HepG2 (cell line): Measurements from ENCODE around the gene SBNO2. TPM values are rescaled to one million over a fixed set of nuclear protein-coding genes. Genes with fewer than 3 reads are reported as not detected.

ENCODE experiments used
- ATAC-seq: fragments of 200-7000 bp; cut with Tn5 transposase; 3 replicates; pipeline ENCODE4 v1.9.1; 2020; ENCODE audit warnings: mild to moderate bottlenecking, moderate library complexity
- BruUV-seq: library from RNA; stranded (reverse); fragments of 400-500 nt; replicated peaks from 2 replicates; lab custom pipeline; 2021; lab: Mats Ljungman, UMichigan
- CTCF ChIA-PET: fragments of 300-600 bp; formaldehyde crosslinking; extraction: SDS; loops from one replicate; lab custom pipeline; 2021; ENCODE audit warnings: low total read pairs, inconsistent platforms, low intra/inter-chr PET ratio; lab: Yijun Ruan, JAX
- POLR2A ChIA-PET: fragments of 350-600 bp; sonication (Branson Sonifier 250); formaldehyde crosslinking; loops from one replicate; lab custom pipeline; 2020; ENCODE audit warnings: antibody characterized with exemption, inconsistent platforms; lab: Yijun Ruan, JAX
- DNase-seq: peaks from one replicate; pipeline ENCODE4 v3.0.0-alpha.2; 2015; ENCODE audit warnings: low spot score
- FAIRE-seq: peaks from 3 replicates; lab custom pipeline; 2011; peaks lifted over from hg19 to GRCh38; lab: Jason Lieb, UNC
- H2AFZ ChIP-seq: one replicate; pipeline ENCODE4 v1.6.1; 2011; ENCODE audit warnings: low read length, inconsistent platforms
- H3K27ac ChIP-seq: fragments of 300-600 bp; 3 replicates; pipeline ENCODE4 v1.8.0; 2011; ENCODE audit warnings: mixed run types, mild to moderate bottlenecking, mixed read lengths, low read length, inconsistent platforms; ENCODE audit not compliant: insufficient read depth; ENCODE audit errors: extremely low read length
- H3K27me3 ChIP-seq, 2 experiments: fragments of 200-600 bp in 1 of 2; 2 replicates in 1 of 2; 3 replicates in 1 of 2; pipeline versions ENCODE4 v1.6.0 to v1.8.0; 2011; ENCODE audit warnings: low read length in 2 of 2, mild to moderate bottlenecking in 2 of 2, moderate library complexity in 2 of 2, inconsistent platforms in 1 of 2; ENCODE audit not compliant: insufficient read depth in 2 of 2, control insufficient read depth in 1 of 2
- H3K36me3 ChIP-seq, 2 experiments: fragments of 200-600 bp in 1 of 2; replicated peaks in 1 of 2; 2 replicates in 1 of 2; 3 replicates in 1 of 2; pipeline versions ENCODE4 v1.5.1 to v1.8.0; 2011; ENCODE audit warnings: low read length in 2 of 2, inconsistent platforms in 1 of 2; ENCODE audit not compliant: insufficient read depth in 2 of 2, control insufficient read depth in 1 of 2
- H3K4me1 ChIP-seq: 2 replicates; pipeline ENCODE4 v1.5.1; 2012; ENCODE audit warnings: low read length, inconsistent platforms; ENCODE audit not compliant: insufficient read depth
- H3K4me2 ChIP-seq: 2 replicates; pipeline ENCODE4 v1.6.0; 2011; ENCODE audit warnings: low read depth, low read length, inconsistent platforms
- H3K4me3 ChIP-seq, 3 experiments: fragments of 200-600 bp in 1 of 3; sonication (generic), shearing (Covaris generic) in 1 of 3; replicated peaks in 1 of 3; 2 replicates each; pipeline ENCODE4 v1.5.1; 2011 to 2016; ENCODE audit warnings: low read length in 3 of 3, inconsistent platforms in 2 of 3, low read depth in 2 of 3, mild to moderate bottlenecking in 2 of 3, control low read depth in 1 of 3, mixed read lengths in 1 of 3; ENCODE audit not compliant: insufficient read depth in 1 of 3
- H3K79me2 ChIP-seq: one replicate; pipeline ENCODE4 v1.6.1; 2011; ENCODE audit warnings: low read length, inconsistent platforms; ENCODE audit not compliant: insufficient read depth
- H3K9ac ChIP-seq: 2 replicates; pipeline ENCODE4 v1.6.0; 2011; ENCODE audit warnings: mild to moderate bottlenecking, low read depth, low read length, inconsistent platforms; ENCODE audit not compliant: insufficient read depth
- H3K9me3 ChIP-seq: 2 replicates; pipeline ENCODE4 v1.5.1; 2012; ENCODE audit warnings: mild to moderate bottlenecking, low read length
- H4K20me1 ChIP-seq: 2 replicates; pipeline ENCODE4 v1.6.0; 2011; ENCODE audit warnings: inconsistent platforms, mild to moderate bottlenecking, low read length, moderate library complexity; ENCODE audit not compliant: insufficient read depth
- RELA ChIP-seq: sonication (generic); formaldehyde crosslinking; IDR thresholded peaks from 2 replicates; pipeline ENCODE4 v1.4.0; 2020; ENCODE audit warnings: missing genetic modification reagents
- ZNF619 ChIP-seq: sonication (generic); formaldehyde crosslinking; IDR thresholded peaks from 2 replicates; pipeline ENCODE4 v1.4.0; 2020; ENCODE audit warnings: mild to moderate bottlenecking, missing genetic modification reagents
- WGBS: methylation state at CpG from one replicate; pipeline ENCODE4 v1.1.6; 2017; ENCODE audit warnings: low lambda C conversion rate; 5-methylcytosine and 5-hydroxymethylcytosine counted together
- in situ Hi-C: cut with HindIII; loops from 2 replicates; pipeline ENCODE4 v1.10.0; 2017; ENCODE audit warnings: low pct_unique_long_range_greater_than_20kb; ENCODE audit not compliant: extremely low pct_ligation_motif_present
- intact Hi-C: fragments of 100-400 bp; cut with micrococcal nuclease; formaldehyde crosslinking; loops from one replicate; pipeline ENCODE4 v1.10.0; 2022; ENCODE audit not compliant: unreplicated experiment
- polyA plus RNA-seq, 8 experiments: library from polyadenylated mRNA; depleted of rRNA in 3 of 8; stranded (reverse) in 7 of 8; unstranded in 1 of 8; fragments of >200 nt; fragmentation: Illumina TruSeq in 4 of 8; extraction: Trizol in 4 of 8; gene quantifications; 2 replicates each; pipeline versions ENCODE4 v1.2.1 to v1.2.3, GENCODE V29; 2011 to 2016; ENCODE audit warnings: low read depth in 4 of 8, missing spikeins in 1 of 8, mixed read lengths in 1 of 8; ENCODE audit not compliant: insufficient read depth in 1 of 8
- total RNA-seq, 5 experiments: library from RNA; depleted of rRNA; stranded (reverse); fragments of >200 nt; fragmentation: Illumina TruSeq; extraction: Trizol; gene quantifications; 2 replicates each; pipeline ENCODE4 v1.2.3, GENCODE V29; 2016; ENCODE audit warnings: low read depth in 1 of 5
- TF ChIP-seq, protein P1 (sequence below): sonication (generic); formaldehyde crosslinking; IDR thresholded peaks from 2 replicates; pipeline ENCODE4 v1.4.0; 2020; ENCODE audit warnings: missing genetic modification reagents, borderline replicate concordance

The SBNO2 gene
- total and polyA plus RNA-seq, 2 of the 13 experiments (the other 11 are each of a cell fraction or from before 2014, with no cell fraction given) = 8.6 to 10.4 TPM

DNA sequence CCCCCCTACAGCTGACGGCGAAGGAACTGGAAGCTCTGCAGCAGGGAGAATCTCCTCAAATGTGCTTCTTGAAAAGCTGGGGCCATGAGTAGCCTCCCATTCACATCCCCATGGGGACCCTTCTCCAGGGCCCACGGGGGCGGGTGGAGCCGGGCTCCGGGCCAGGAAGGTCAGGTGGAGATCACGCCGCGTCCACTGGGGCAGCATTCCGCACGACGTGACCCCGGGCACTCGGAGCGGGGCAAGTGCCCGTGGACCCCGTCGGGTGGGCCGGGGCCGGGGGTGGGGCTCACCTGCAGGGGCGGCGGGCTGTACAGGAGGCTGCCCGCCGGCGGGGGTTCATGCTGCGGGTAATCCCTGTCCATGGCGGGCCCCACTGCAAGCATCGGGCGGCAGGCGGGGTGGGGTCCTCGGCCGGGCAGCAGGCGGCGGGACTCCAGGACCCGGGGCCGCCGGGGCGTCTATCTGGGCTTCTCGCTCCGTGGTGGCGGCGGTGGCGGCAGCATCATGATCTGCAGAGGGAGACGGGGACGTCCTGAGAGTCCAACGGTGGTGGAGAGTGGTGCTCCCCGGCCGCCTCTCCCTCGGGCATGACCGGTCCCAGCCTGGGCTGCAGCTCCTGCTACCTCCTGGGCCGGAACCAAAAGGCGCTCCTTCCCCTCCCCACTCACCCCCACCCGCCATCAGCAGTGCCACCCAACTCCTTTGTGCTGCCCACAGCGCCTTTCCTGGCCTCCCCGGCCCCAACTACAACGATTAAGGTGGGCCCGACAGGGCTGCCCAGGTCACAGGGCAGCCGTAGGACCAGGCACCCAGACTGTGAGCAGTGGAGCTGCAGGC, 20.0 kb downstream of the SBNO2 start (continued):
- TF ChIP-seq, protein P1, sequence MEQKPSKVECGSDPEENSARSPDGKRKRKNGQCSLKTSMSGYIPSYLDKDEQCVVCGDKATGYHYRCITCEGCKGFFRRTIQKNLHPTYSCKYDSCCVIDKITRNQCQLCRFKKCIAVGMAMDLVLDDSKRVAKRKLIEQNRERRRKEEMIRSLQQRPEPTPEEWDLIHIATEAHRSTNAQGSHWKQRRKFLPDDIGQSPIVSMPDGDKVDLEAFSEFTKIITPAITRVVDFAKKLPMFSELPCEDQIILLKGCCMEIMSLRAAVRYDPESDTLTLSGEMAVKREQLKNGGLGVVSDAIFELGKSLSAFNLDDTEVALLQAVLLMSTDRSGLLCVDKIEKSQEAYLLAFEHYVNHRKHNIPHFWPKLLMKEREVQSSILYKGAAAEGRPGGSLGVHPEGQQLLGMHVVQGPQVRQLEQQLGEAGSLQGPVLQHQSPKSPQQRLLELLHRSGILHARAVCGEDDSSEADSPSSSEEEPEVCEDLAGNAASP = no peak

DNA sequence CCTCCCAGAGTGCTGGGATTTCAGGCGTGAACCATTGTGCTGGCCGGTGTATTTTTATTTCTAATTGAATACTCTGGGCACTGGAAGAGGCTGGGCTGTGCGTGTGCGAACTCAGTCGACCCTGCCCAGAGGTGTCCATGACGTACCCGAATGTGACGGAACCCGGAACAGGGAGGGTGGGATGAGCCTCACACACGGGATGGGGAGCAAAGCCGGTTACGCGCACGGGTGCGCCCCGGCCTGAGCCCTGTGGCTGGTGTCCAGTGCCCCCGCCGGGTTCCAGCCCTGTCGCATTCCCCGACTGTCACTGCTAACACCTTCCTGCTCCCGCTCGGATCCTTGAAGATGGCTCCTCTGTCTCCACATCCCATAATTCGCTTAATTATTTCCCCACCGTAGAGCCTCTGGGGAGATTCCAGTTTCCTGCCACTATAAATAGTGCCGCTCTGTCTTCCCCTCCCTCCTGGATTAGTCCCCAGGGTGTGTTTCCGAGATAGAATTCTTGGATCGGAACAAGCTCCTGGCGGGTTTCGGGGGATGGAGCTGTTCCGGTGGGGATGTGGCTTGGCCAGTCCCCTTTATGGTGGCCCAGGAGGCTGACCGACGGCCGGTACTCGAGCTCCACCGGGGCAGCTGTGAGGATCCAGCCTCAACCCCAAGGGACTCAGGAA, 22.0 kb downstream of the SBNO2 start:
- Histone ChIP-seq H4K20me1 (peaks cover 4% of the 10 kb centered on the region; the same call in 1 of the 2 replicates), H3K4me1 (peaks cover 20% of the 10 kb centered on the region), H2AFZ (no peak overlapping the region), H3K36me3 (peaks cover 5 to 12% of the 10 kb centered on the region in 2 experiments; a peak in 4 of 5 replicates), H3K9me3 (no peaks in the 10 kb centered on the region), H3K4me3 (no peak overlapping the region), H3K4me2 (no peak overlapping the region), H3K79me2 (peaks cover 8% of the 10 kb centered on the region), H3K27me3 (no peaks in the 10 kb centered on the region; a peak in 1 of 5 replicates), H3K9ac (no peak overlapping the region), H3K27ac (no peak overlapping the region)
- ChIA-PET POLR2A (no interaction called here), CTCF (no interaction called here)
- intact Hi-C loops (no loop called here), in situ Hi-C loops (loop anchor here (5.0 kb wide), 1 partner anchor 35 kb away; no protein-coding TSS in a partner anchor)
- DNase-seq (no peak), ATAC-seq (no peak), FAIRE-seq (no peak)
- TF ChIP-seq RELA (no peak), ZNF619 (CRISPR knock-in tag) (no peak)
- no TSS peak for BruUV-seq
- 97% methylated on average over 35 of the region's 35 CpGs for WGBS
